Fibroblast of peridontal ligament (primary cell): ENCODE measurements around the gene ACO2.
A peak's percentile ranks its signal among the peaks of the same experiment; 100 is the strongest.

Source experiments
- DNase-seq: peaks from one replicate; pipeline ENCODE4 v3.0.0-alpha.2; 2010; ENCODE audit errors: extremely low read depth

The ACO2 gene

GRCh38 chr22:41488596-41489385 is 19.9 kb downstream of the ACO2 start:
- no peak for DNase-seq

GRCh38 chr22:41491374-41492100 is 22.6 kb downstream of the ACO2 start:
- peak; percentile 39 for DNase-seq

- DNase-seq = no peak
These were observed 29.5 kb downstream of the ACO2 start for GRCh38 chr22:41498303-41498835.

GRCh38 chr22:41499624-41500280 is 30.8 kb downstream of the ACO2 start:
- DNase-seq = no peak

- DNase-seq = no peak
These were observed 31.4 kb downstream of the ACO2 start for GRCh38 chr22:41500303-41500702.

GRCh38 chr22:41501209-41501608 is 32.3 kb downstream of the ACO2 start:
- no peak for DNase-seq

GRCh38 chr22:41504397-41504796 is 35.5 kb downstream of the ACO2 start:
- DNase-seq = peak; percentile 85

GRCh38 chr22:41504816-41505215 is 35.9 kb downstream of the ACO2 start:
- DNase-seq = no peak

GRCh38 chr22:41505511-41506220 is 36.7 kb downstream of the ACO2 start:
- no peak for DNase-seq

- DNase-seq = no peak
These were observed 38.6 kb downstream of the ACO2 start for GRCh38 chr22:41507330-41508063.

GRCh38 chr22:41508770-41509170 is 39.9 kb downstream of the ACO2 start:
- no peak for DNase-seq

- no peak for DNase-seq
These were observed 42.6 kb downstream of the ACO2 start for GRCh38 chr22:41511521-41511968.

- DNase-seq = peak; percentile 41
These were observed 43.7 kb downstream of the ACO2 start for GRCh38 chr22:41512421-41513194.

GRCh38 chr22:41513391-41513790 is 44.5 kb downstream of the ACO2 start:
- DNase-seq = no peak

GRCh38 chr22:41516462-41516861 is 47.5 kb downstream of the ACO2 start:
- no peak for DNase-seq

GRCh38 chr22:41517172-41518047 is 48.5 kb downstream of the ACO2 start:
- DNase-seq = peak; percentile 72

- DNase-seq = no peak
These were observed 49.1 kb downstream of the ACO2 start for GRCh38 chr22:41518048-41518347.

GRCh38 chr22:41521126-41521525 is 52.2 kb downstream of the ACO2 start:
- DNase-seq = no peak

GRCh38 chr22:41522813-41523212 is 53.9 kb downstream of the ACO2 start:
- no peak for DNase-seq
